HFF-Myc (cell line): Measurements from ENCODE around the gene ERGIC2.
A peak's percentile ranks its signal among the peaks of the same experiment; 100 is the strongest.

ENCODE experiments used
- DNase-seq: peaks from one replicate; pipeline ENCODE4 v3.0.0-alpha.2; 2011; ENCODE audit warnings: low read depth; ENCODE audit errors: extremely low read depth
- H3K4me3 ChIP-seq: replicated peaks from 2 replicates; pipeline ENCODE4 v1.5.1; 2011; ENCODE audit warnings: low read depth, mild to moderate bottlenecking, control low read depth, low read length
- TF ChIP-seq, protein P1 (sequence below): IDR thresholded peaks from 2 replicates; pipeline ENCODE4 v1.5.1; 2012; ENCODE audit warnings: mild to moderate bottlenecking, low read depth, low read length, control low read depth; ENCODE audit errors: missing control alignments

Gene ERGIC2

DNA sequence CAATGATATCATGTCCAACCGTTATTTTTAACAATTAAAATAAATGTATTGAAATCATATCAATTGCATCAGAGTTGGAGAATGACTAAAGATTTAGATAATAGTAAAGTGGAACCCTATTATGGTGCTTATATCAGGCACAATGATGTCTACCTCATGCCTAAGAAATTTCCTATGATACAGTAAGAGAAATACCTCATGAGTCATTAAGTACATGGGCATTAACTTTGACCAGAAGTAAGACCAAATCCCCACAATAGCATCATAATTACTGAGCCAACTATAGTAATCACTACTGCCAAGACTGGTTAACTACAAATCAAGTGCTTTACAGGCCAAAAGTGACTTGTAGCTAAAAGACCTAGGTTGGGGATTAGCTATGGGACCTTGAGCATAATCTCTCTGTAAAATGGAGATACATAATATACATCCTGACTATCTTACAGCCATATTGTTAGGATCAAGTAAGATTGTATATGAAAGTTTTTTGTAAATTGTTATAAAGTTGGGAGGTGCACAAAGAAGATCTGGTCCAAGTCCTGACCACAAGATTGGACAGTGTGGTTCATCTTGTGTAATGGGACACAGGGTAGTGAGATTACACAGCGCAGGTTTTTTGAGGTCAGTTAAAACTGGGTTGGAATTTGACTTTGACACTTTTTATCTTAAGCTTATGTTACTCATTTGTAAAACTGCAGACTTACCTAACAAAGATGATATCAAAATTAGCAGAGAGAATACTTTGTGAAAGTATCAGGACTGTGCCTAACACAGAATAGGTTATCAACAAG is 60.5 kb downstream of the ERGIC2 start:
- peak; percentile 7 for DNase-seq
- TF ChIP-seq, protein P1, sequence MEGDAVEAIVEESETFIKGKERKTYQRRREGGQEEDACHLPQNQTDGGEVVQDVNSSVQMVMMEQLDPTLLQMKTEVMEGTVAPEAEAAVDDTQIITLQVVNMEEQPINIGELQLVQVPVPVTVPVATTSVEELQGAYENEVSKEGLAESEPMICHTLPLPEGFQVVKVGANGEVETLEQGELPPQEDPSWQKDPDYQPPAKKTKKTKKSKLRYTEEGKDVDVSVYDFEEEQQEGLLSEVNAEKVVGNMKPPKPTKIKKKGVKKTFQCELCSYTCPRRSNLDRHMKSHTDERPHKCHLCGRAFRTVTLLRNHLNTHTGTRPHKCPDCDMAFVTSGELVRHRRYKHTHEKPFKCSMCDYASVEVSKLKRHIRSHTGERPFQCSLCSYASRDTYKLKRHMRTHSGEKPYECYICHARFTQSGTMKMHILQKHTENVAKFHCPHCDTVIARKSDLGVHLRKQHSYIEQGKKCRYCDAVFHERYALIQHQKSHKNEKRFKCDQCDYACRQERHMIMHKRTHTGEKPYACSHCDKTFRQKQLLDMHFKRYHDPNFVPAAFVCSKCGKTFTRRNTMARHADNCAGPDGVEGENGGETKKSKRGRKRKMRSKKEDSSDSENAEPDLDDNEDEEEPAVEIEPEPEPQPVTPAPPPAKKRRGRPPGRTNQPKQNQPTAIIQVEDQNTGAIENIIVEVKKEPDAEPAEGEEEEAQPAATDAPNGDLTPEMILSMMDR, result no peak
- no peak overlapping the region for H3K4me3 ChIP-seq

DNA sequence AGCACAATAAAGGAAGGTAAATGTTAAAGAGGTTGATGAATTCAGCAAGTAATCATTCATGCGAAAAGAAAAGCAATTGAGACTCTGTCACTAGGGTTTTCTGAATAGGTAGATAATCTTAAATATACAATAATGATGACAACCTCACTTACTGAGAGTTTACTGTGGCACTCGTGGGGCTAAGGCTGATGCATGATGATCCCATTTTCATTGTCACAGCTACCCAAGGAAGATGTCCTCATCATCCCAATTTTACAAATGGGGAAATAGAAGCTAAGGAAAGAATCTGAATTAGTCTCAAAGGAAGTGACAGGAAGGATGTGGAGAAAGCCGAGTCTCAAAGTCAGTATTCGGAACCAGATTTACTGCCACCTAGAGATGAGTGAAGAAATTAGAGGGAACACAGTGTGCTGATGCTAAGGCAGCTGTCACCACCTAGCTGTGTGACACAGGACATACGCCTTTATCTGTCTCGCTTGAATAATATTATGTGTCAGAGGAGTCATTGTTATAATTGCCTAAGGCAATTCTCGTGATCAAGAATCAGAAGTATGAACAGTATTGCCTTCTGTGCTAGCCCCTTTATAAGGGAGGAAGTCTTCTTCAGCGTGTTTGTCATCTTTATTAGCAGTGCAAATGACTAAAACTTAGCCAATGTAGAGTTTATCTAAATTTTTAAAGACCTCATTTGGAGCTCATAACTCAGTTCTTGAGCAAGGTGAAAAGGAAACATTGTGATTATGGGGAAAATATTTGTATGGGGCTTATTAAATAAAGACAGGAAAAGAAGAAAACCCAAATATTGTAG is 63.2 kb downstream of the ERGIC2 start:
- DNase-seq, result peak; percentile 60
- no peak overlapping the region for H3K4me3 ChIP-seq
- TF ChIP-seq, protein P1, result peak; percentile 69

- no peak overlapping the region for H3K4me3 ChIP-seq
- TF ChIP-seq, protein P1, result no peak
- no peak for DNase-seq
Measured at GRCh38 chr12:29316752-29317151, 64.2 kb downstream of the ERGIC2 start.

DNA sequence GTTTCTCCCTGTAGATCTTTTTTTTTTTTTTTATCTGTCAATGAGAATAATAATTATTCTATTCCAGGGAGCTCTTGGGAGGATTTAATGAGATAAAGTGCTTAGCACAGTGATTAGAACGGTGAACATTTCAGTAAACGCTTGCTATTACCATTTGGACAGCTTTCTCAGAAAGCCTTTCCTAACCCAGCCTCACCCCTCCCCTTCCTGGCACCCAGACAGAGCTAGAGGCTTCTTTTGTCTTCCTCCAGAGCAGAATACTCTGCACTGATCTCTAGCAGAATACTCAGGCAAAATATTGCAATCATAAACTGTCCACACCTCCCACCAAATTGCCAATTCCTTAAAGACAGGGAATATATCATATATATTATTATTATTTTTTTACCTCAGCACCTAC is 66.6 kb downstream of the ERGIC2 start:
- DNase-seq, result no peak
- TF ChIP-seq, protein P1, result no peak
- H3K4me3 ChIP-seq, result no peak overlapping the region

GRCh38 chr12:29310899-29311298 is 70.1 kb downstream of the ERGIC2 start:
- no peak for DNase-seq
- TF ChIP-seq, protein P1, result no peak
- H3K4me3 ChIP-seq, result no peak overlapping the region

GRCh38 chr12:29309320-29309902 is 71.6 kb downstream of the ERGIC2 start:
- TF ChIP-seq, protein P1, result peak; percentile 17
- peak; percentile 2 for DNase-seq

More at GRCh38 chr12:29309320-29309902, 71.6 kb downstream of the ERGIC2 start:
- no peak overlapping the region for H3K4me3 ChIP-seq
